ENCODE measurements around the gene ZBED4. TPM values are rescaled to one million over a fixed set of nuclear protein-coding genes. Genes with fewer than 3 reads are reported as not detected.

Gene ZBED4
- total and polyA plus RNA-seq, 3 donors from 2014 or later, result 9.1 to 18.2 (median 17.2) TPM

DNA sequence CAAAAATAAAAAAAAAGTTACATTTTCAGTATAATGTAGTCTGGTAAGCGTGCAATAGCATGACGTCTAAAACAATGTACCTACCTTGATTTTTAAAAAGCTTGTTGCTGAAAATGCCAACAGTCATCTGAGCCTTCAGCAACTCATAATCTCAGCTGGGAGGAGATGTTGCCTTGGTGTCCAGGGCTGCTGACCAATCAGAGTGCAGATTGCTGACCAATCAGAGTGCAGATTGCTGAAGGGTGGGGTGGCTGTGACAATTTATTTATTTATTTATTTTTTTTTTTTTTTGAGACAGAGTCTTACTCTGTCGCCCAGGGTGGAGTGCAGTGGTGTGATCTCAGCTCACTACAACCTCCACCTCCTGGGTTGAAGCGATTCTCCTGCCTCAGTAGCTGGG lies 17.8 kb downstream of the ZBED4 start:
- intact Hi-C loops (cut with DNase I; ENCODE audit: low total_unique reads), result no loop called here
- Histone ChIP-seq H3K27me3 (no peaks in the 10 kb centered on the region), H3K4me3 (no peak overlapping the region), H3K4me1 (no peaks in the 10 kb centered on the region), H3K36me3 (ENCODE audit: low read depth, missing control alignments) (no peaks in the 10 kb centered on the region), H3K9me3 (no peaks in the 10 kb centered on the region), H3K27ac (no peak overlapping the region)
- 84 to 95% methylated on average over 4 of the region's 4 CpGs for WGBS, 2 donors
- peak; percentile 23 for DNase-seq
- TF ChIP-seq, protein P1, sequence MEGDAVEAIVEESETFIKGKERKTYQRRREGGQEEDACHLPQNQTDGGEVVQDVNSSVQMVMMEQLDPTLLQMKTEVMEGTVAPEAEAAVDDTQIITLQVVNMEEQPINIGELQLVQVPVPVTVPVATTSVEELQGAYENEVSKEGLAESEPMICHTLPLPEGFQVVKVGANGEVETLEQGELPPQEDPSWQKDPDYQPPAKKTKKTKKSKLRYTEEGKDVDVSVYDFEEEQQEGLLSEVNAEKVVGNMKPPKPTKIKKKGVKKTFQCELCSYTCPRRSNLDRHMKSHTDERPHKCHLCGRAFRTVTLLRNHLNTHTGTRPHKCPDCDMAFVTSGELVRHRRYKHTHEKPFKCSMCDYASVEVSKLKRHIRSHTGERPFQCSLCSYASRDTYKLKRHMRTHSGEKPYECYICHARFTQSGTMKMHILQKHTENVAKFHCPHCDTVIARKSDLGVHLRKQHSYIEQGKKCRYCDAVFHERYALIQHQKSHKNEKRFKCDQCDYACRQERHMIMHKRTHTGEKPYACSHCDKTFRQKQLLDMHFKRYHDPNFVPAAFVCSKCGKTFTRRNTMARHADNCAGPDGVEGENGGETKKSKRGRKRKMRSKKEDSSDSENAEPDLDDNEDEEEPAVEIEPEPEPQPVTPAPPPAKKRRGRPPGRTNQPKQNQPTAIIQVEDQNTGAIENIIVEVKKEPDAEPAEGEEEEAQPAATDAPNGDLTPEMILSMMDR (IDR thresholded peaks at IDR 0.05), result no peak
- TF ChIP-seq POLR2A (IDR thresholded peaks at IDR 0.05), result no peak

DNA sequence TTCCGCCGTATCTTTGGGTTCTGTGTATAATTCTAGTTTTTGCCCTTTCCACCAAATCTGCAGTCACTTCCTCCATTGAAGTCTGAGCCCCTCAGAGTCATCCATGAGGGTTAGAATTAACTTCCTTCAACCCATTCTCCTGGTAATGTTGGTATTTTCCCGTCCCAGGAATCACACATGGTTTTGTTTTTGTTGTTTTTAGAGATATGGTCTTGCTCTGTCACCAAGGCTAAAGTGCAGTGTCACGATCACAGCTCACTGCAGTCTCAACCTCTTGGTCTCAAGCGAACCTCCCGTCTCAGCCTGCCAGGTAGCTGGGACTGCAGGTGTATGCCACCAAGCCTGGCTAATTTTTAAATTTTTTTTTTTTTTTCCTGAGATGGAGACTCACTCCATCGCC lies 18.7 kb downstream of the ZBED4 start:
- intact Hi-C loops (cut with DNase I; ENCODE audit: low total_unique reads), result no loop called here
- 96 to 98% methylated on average over 7 of the region's 7 CpGs for WGBS, 2 donors
- H3K9me3 ChIP-seq, result no peaks in the 10 kb centered on the region
- no peak for DNase-seq
- H3K4me1 ChIP-seq, result no peaks in the 10 kb centered on the region
- H3K36me3 ChIP-seq (ENCODE audit: low read depth, missing control alignments), result no peaks in the 10 kb centered on the region
- TF ChIP-seq, protein P1 (IDR thresholded peaks at IDR 0.05), result no peak
- no peak for TF ChIP-seq POLR2A (IDR thresholded peaks at IDR 0.05)
- H3K4me3 ChIP-seq, result no peak overlapping the region
- H3K27me3 ChIP-seq, result no peaks in the 10 kb centered on the region
- H3K27ac ChIP-seq, result no peak overlapping the region

DNA sequence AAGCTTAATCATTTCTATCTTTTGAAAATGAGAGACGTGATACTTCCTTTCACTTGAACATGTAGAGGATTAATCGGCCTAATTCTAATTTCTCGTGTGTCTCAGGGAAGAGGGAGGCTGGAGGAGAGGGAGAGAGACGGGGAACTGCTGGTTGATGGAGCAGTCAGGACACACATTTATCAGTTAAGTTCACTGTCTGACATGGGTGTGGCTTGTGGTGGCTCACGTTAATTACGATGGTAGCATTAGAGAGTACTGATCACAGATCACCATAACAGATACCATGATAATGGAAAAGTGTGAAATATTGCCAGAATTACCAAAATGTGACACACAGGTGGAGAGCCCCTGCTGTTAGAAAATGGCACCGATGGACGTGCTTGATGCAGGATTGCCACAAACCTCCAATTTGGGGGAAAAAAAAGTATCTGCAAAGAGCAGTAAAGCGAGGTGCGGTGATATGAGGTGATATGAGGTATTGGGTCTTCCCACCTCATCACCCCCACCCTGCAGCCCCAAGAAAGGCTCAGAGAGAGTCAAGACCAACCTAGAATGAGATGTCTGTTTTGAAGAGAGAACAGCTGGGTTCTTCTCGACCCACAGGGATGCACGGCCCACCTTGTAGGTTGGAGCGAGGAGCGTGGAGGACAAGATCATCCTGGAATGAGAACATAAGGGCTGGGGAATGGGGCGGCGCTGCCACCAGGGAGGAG lies 19.7 kb downstream of the ZBED4 start:
- intact Hi-C loops (cut with DNase I; ENCODE audit: low total_unique reads), result no loop called here
- no peak for TF ChIP-seq POLR2A (IDR thresholded peaks at IDR 0.05)
- Histone ChIP-seq H3K36me3 (ENCODE audit: low read depth, missing control alignments) (no peaks in the 10 kb centered on the region), H3K9me3 (no peaks in the 10 kb centered on the region), H3K27ac (no peak overlapping the region), H3K27me3 (no peaks in the 10 kb centered on the region), H3K4me1 (no peaks in the 10 kb centered on the region), H3K4me3 (no peak overlapping the region)
- WGBS, 2 donors, result 91 to 92% methylated on average over 15 to 16 of the region's 16 CpGs
- no peak for DNase-seq

DNA sequence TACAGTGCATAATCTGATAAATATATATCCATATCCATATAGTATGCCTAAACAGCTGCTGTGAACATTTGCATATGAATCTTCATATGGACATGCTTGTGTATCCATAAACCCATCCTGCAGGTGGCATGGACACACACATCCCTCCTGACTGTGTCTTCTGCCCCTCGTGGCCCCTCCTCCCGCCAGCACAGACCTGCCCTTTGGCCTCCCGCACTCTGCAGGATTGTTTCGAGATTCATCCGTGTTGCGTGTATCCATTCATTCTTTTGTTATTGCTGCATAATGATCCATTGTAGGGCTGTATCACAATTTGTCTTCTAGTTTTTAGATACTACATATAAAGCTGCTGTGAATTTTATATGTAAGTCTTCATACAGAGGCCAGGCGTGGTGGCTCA lies 24.0 kb downstream of the ZBED4 start:
- Histone ChIP-seq H3K4me1 (no peaks in the 10 kb centered on the region), H3K27ac (no peak overlapping the region), H3K27me3 (no peaks in the 10 kb centered on the region), H3K4me3 (no peak overlapping the region), H3K36me3 (ENCODE audit: low read depth, missing control alignments) (no peaks in the 10 kb centered on the region), H3K9me3 (no peaks in the 10 kb centered on the region)
- TF ChIP-seq, protein P1 (IDR thresholded peaks at IDR 0.05), result no peak
- TF ChIP-seq POLR2A (IDR thresholded peaks at IDR 0.05), result no peak
- intact Hi-C loops (cut with DNase I; ENCODE audit: low total_unique reads), result no loop called here
- DNase-seq, result no peak
- 96 to 97% methylated on average over 7 of the region's 7 CpGs for WGBS, 2 donors

DNA sequence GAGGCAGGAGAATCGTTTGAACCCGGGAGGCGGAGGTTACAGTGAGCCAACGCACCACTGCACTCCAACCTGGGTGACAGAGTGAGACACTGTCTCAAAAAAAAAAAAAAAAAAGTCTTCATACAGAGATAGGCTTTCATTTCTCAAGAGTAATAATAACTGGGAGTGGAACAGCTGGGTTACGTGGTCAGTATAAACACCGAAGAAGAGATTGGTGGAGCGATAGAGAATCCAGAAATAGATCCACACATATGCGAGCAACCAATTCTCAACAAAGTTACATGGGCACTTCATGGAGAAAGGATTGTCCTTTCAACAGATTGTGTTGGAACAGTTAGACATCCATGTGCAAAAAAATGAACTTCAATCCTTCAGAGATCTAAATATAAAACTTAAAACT lies 24.6 kb downstream of the ZBED4 start:
- no peak overlapping the region for H3K27ac ChIP-seq
- no peaks in the 10 kb centered on the region for H3K36me3 ChIP-seq (ENCODE audit: low read depth, missing control alignments)
- intact Hi-C loops (cut with DNase I; ENCODE audit: low total_unique reads), result no loop called here
- H3K9me3 ChIP-seq, result no peaks in the 10 kb centered on the region
- H3K4me1 ChIP-seq, result no peaks in the 10 kb centered on the region
- 93 to 96% methylated on average over 8 of the region's 8 CpGs for WGBS, 2 donors
- no peaks in the 10 kb centered on the region for H3K27me3 ChIP-seq
- no peak for DNase-seq
- H3K4me3 ChIP-seq, result no peak overlapping the region
- TF ChIP-seq, protein P1 (IDR thresholded peaks at IDR 0.05), result no peak
- no peak for TF ChIP-seq POLR2A (IDR thresholded peaks at IDR 0.05)
